HCT116 (cell line): ENCODE data around the gene PHACTR4. TPM values are rescaled to one million over a fixed set of nuclear protein-coding genes. Genes with fewer than 3 reads are reported as not detected.

ENCODE experiments used
- ATAC-seq: fragments of 200-7000 bp; cut with Tn5 transposase; 2 replicates; pipeline ENCODE4 v1.9.1; 2020; ENCODE audit warnings: mild to moderate bottlenecking, moderate library complexity
- BruUV-seq: library from RNA; stranded (reverse); fragments of 400-500 nt; replicated peaks from 2 replicates; lab custom pipeline; 2021; lab: Mats Ljungman, UMichigan
- CTCF ChIA-PET: fragments of 300-600 bp; sonication (Branson Sonifier 250); formaldehyde crosslinking; loops from one replicate; lab custom pipeline; 2021; ENCODE audit warnings: antibody characterized with exemption; lab: Charles Lee
- POLR2A ChIA-PET: fragments of 300-600, 350-600 bp; sonication (Branson Sonifier 250); formaldehyde crosslinking; loops from one replicate; lab custom pipeline; 2021; ENCODE audit warnings: antibody characterized with exemption; lab: Charles Lee
- RAD21 ChIA-PET, 2 experiments: fragments of 300-600 bp; sonication (Branson Sonifier 250); formaldehyde crosslinking; loops; one replicate each; lab custom pipeline; 2023; ENCODE audit warnings: low total read pairs in 2 of 2; ENCODE audit not compliant: uncharacterized antibody in 2 of 2, unreplicated experiment in 2 of 2, low non-redundant PET in 1 of 2; lab: Charles Lee
- DNase-seq: peaks from one replicate; pipeline ENCODE4 v3.0.0-alpha.2; 2010; ENCODE audit warnings: low read depth, low spot score
- H2AFZ ChIP-seq: fragments of 200-600 bp; shearing (Covaris generic), sonication (generic); 2 replicates; pipeline ENCODE4 v1.6.1; 2017; ENCODE audit warnings: low read depth, mixed run types, mixed read lengths, antibody characterized with exemption, low read length; ENCODE audit not compliant: poor library complexity, severe bottlenecking
- H3K27ac ChIP-seq: 2 replicates; pipeline ENCODE4 v1.5.1; 2012; ENCODE audit warnings: low read depth, low read length
- H3K27me3 ChIP-seq: fragments of 200-600 bp; sonication (generic); 2 replicates; pipeline ENCODE4 v1.6.1; 2016; ENCODE audit warnings: mixed run types, low read length, mixed read lengths; ENCODE audit not compliant: insufficient read depth
- H3K36me3 ChIP-seq, 2 experiments: fragments of 200-500 bp in 1 of 2; fragments of 200-600 bp in 1 of 2; sonication (Bioruptor generic) in 1 of 2; sonication (generic) in 1 of 2; 2 replicates each; pipeline versions ENCODE4 v1.5.1 to v1.6.1; 2014 to 2016; ENCODE audit warnings: low read length in 2 of 2, inconsistent platforms in 1 of 2, mixed read lengths in 1 of 2, mixed run types in 1 of 2; ENCODE audit not compliant: insufficient read depth in 2 of 2, control insufficient read depth in 1 of 2
- H3K4me1 ChIP-seq, 2 experiments: fragments of 200-600 bp in 1 of 2; sonication (generic) in 1 of 2; 2 replicates each; pipeline versions ENCODE4 v1.5.1 to v1.6.1; 2012 to 2017; ENCODE audit warnings: low read length in 2 of 2, inconsistent platforms in 1 of 2, mild to moderate bottlenecking in 1 of 2, mixed read lengths in 1 of 2, mixed run types in 1 of 2, moderate library complexity in 1 of 2; ENCODE audit not compliant: insufficient read depth in 2 of 2, control insufficient read depth in 1 of 2
- H3K4me2 ChIP-seq: fragments of 200-600 bp; sonication (generic); 2 replicates; pipeline ENCODE4 v1.6.1; 2017; ENCODE audit warnings: mixed run types, low read length, mixed read lengths
- H3K4me3 ChIP-seq, 2 experiments: fragments of 200-600 bp in 1 of 2; sonication (generic) in 1 of 2; replicated peaks in 1 of 2; 2 replicates each; pipeline ENCODE4 v1.5.1; 2011 to 2016; ENCODE audit warnings: low read length in 2 of 2, control low read depth in 1 of 2, low read depth in 1 of 2, mild to moderate bottlenecking in 1 of 2, mixed read lengths in 1 of 2, mixed run types in 1 of 2
- H3K79me2 ChIP-seq: fragments of 200-600 bp; sonication (generic); 2 replicates; pipeline ENCODE4 v1.6.1; 2017; ENCODE audit warnings: mild to moderate bottlenecking, mixed run types, low read length, moderate library complexity, mixed read lengths; ENCODE audit not compliant: insufficient read depth
- H3K9ac ChIP-seq: fragments of 200-600 bp; sonication (generic); 2 replicates; pipeline ENCODE4 v1.6.1; 2016; ENCODE audit warnings: low read length, mixed read lengths
- H3K9me2 ChIP-seq: fragments of 200-600 bp; sonication (generic), shearing (Covaris generic); 2 replicates; pipeline ENCODE4 v1.6.1; 2017; ENCODE audit warnings: mixed run types, mild to moderate bottlenecking, moderate library complexity; ENCODE audit not compliant: insufficient read depth
- H3K9me3 ChIP-seq, 2 experiments: fragments of 200-500 bp in 1 of 2; fragments of 200-600 bp in 1 of 2; sonication (Bioruptor generic) in 1 of 2; sonication (generic) in 1 of 2; 2 replicates each; pipeline ENCODE4 v1.6.1; 2014 to 2017; ENCODE audit warnings: low read length in 2 of 2, mixed read lengths in 2 of 2, inconsistent platforms in 1 of 2, low read depth in 1 of 2, mild to moderate bottlenecking in 1 of 2, mixed run types in 1 of 2, moderate library complexity in 1 of 2; ENCODE audit not compliant: control insufficient read depth in 1 of 2, insufficient read depth in 1 of 2
- H4K20me1 ChIP-seq: fragments of 200-600 bp; sonication (generic), shearing (Covaris generic); 2 replicates; pipeline ENCODE4 v1.6.1; 2017; ENCODE audit warnings: mixed run types, mild to moderate bottlenecking, moderate library complexity; ENCODE audit not compliant: insufficient read depth
- CBX3 ChIP-seq: IDR thresholded peaks from 2 replicates; pipeline ENCODE4 v1.6.1; 2012; ENCODE audit warnings: low read depth
- CEBPB ChIP-seq: IDR thresholded peaks from 2 replicates; pipeline ENCODE4 v1.6.1; 2012; ENCODE audit warnings: low read depth
- CTCF ChIP-seq, 3 experiments: fragments of 200-600 bp in 1 of 3; sonication (generic) in 1 of 3; IDR thresholded peaks in 2 of 3; conservative IDR thresholded peaks in 1 of 3; 2 replicates each; pipeline ENCODE4 v1.5.1; 2012 to 2017; ENCODE audit warnings: low read depth in 2 of 3, low read length in 2 of 3, antibody characterized with exemption in 1 of 3, borderline replicate concordance in 1 of 3, control low read depth in 1 of 3, mild to moderate bottlenecking in 1 of 3, mixed read lengths in 1 of 3, mixed run types in 1 of 3, moderate library complexity in 1 of 3; ENCODE audit not compliant: insufficient read depth in 1 of 3
- ELF1 ChIP-seq: IDR thresholded peaks from 2 replicates; pipeline ENCODE4 v1.6.1; 2012; ENCODE audit warnings: low read depth, borderline replicate concordance
- EZH2 ChIP-seq: fragments of 200-600 bp; sonication (generic); IDR thresholded peaks from 2 replicates; pipeline ENCODE4 v1.6.1; 2017; ENCODE audit warnings: antibody characterized with exemption, mixed run types
- FOSL1 ChIP-seq: IDR thresholded peaks from 2 replicates; pipeline ENCODE4 v1.6.1; 2012; ENCODE audit warnings: low read depth
- POLR2AphosphoS5 ChIP-seq: IDR thresholded peaks from 2 replicates; pipeline ENCODE4 v1.6.1; 2011; ENCODE audit warnings: mild to moderate bottlenecking, low read depth, low read length, moderate library complexity
- SRF ChIP-seq: IDR thresholded peaks from 2 replicates; pipeline ENCODE4 v1.6.1; 2012; ENCODE audit warnings: low read depth
- TCF7L2 ChIP-seq: IDR thresholded peaks from 2 replicates; pipeline ENCODE4 v1.7.0; 2011; ENCODE audit warnings: borderline replicate concordance, inconsistent platforms; ENCODE audit not compliant: insufficient read depth, insufficient read length; ENCODE audit errors: extremely low read depth
- ZNF274 ChIP-seq: fragments of 200-500 bp; sonication (Bioruptor generic); IDR thresholded peaks from 2 replicates; pipeline ENCODE4 v1.6.1; 2014; ENCODE audit warnings: mild to moderate bottlenecking, low read depth, low read length, inconsistent platforms
- intact Hi-C: fragments of 100-400 bp; cut with micrococcal nuclease; formaldehyde crosslinking; loops from 2 replicates; pipeline ENCODE4 v1.10.0; 2022
- total RNA-seq: library from RNA; stranded (reverse); gene quantifications from one replicate; pipeline ENCODE4 v1.2.1, GENCODE V29; 2021; ENCODE audit not compliant: unreplicated experiment
- TF ChIP-seq, protein P1 (sequence below): IDR thresholded peaks from 2 replicates; pipeline ENCODE4 v1.6.1; 2012; ENCODE audit warnings: low read depth

Gene PHACTR4
- total RNA-seq, 1 experiment from 2014 or later = 36.0 TPM

DNA sequence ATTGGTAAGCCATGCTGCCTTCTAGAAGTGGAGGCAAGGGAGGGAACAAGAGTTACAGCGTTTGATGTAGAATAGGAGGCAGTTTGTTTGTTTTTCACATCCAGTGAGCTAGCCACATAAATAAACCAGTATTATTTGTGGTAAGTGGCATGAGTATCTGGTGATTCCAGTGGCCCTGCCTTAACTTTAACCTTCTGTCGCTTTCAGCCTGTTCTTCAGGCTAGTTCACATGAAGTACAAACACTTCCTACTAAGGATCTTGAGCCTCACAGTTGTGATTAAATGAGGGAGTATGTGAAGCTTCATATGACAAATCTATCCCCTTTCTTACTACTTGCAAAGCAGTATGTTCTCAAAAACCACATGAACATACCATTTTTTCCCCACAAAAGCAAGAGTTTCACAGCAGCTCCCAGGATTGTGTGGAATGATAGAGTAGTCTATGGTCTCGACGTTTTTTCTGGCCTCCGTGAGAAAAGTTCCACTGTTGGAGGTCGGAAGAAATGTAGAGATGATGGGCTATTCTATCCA is 59.5 kb downstream of the PHACTR4 start:
- H3K4me1 ChIP-seq = peaks cover 0 to 8% of the 10 kb centered on the region in 2 experiments; a peak in 1 of 4 replicates
- BruUV-seq = no TSS peak
- no peaks in the 10 kb centered on the region for H3K9me2 ChIP-seq
- DNase-seq = no peak
- H3K4me2 ChIP-seq = no peak overlapping the region
- no peaks in the 10 kb centered on the region for H4K20me1 ChIP-seq
- no peak for ATAC-seq
- H3K4me3 ChIP-seq = no peak overlapping the region
- TF ChIP-seq POLR2AphosphoS5 (no peak), EZH2 (no peak), FOSL1 (no peak), CTCF (IDR thresholded peaks at IDR 0.05 in 2 of 3, conservative IDR thresholded peaks at IDR 0.05 in 1 of 3; ENCODE audit: borderline replicate concordance in 1 of 3, insufficient read depth in 1 of 3, low read depth in 2 of 3, low read length in 2 of 3) (no peak), SRF (no peak), TCF7L2 (no peak), ZNF274 (no peak), CEBPB (no peak), CBX3 (no peak), ELF1 (no peak)
- TF ChIP-seq, protein P1, sequence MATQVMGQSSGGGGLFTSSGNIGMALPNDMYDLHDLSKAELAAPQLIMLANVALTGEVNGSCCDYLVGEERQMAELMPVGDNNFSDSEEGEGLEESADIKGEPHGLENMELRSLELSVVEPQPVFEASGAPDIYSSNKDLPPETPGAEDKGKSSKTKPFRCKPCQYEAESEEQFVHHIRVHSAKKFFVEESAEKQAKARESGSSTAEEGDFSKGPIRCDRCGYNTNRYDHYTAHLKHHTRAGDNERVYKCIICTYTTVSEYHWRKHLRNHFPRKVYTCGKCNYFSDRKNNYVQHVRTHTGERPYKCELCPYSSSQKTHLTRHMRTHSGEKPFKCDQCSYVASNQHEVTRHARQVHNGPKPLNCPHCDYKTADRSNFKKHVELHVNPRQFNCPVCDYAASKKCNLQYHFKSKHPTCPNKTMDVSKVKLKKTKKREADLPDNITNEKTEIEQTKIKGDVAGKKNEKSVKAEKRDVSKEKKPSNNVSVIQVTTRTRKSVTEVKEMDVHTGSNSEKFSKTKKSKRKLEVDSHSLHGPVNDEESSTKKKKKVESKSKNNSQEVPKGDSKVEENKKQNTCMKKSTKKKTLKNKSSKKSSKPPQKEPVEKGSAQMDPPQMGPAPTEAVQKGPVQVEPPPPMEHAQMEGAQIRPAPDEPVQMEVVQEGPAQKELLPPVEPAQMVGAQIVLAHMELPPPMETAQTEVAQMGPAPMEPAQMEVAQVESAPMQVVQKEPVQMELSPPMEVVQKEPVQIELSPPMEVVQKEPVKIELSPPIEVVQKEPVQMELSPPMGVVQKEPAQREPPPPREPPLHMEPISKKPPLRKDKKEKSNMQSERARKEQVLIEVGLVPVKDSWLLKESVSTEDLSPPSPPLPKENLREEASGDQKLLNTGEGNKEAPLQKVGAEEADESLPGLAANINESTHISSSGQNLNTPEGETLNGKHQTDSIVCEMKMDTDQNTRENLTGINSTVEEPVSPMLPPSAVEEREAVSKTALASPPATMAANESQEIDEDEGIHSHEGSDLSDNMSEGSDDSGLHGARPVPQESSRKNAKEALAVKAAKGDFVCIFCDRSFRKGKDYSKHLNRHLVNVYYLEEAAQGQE = no peak
- H3K36me3 ChIP-seq = no peaks in the 10 kb centered on the region
- ChIA-PET CTCF (no interaction called here), POLR2A (no interaction called here), RAD21 (interaction anchor here in 1 of 2 experiments (0.6 kb wide), 1 partner anchor 50 kb away, joined by 4 read pairs; no protein-coding TSS in a partner anchor)
- intact Hi-C loops = no loop called here
- H3K27me3 ChIP-seq = no peaks in the 10 kb centered on the region
- H3K27ac ChIP-seq = no peak overlapping the region
- H2AFZ ChIP-seq = no peak overlapping the region
- peaks cover 25% of the 10 kb centered on the region for H3K79me2 ChIP-seq
- no peak overlapping the region for H3K9ac ChIP-seq
- no peaks in the 10 kb centered on the region for H3K9me3 ChIP-seq
